ENCODE data around the gene CADPS2.

Gene CADPS2

DNA sequence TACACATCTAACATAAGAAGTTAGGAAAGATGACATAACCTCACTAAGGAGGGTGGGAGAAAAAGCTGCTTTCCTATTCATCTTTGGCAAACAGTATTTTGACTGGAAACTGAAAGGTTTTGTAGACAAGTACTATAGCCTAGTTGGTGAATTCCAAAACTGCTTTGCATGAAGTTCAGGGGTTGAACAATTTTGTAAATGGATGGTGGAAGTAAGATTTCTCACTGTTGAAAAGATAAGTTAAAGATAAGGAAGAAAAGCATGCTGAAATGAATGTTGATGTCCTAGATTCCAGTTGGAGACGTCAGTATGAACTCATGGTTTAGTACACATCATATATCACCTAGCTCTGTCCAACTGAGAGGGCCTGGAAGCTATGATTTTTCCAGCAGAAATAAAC, 422.6 kb downstream of the CADPS2 start:
- no CpG with 5 or more reads among the region's 1 CpG for WGBS
- H2BK5ac ChIP-seq (ENCODE audit: low read depth, low read length, poor library complexity, severe bottlenecking), result no peak overlapping the region

DNA sequence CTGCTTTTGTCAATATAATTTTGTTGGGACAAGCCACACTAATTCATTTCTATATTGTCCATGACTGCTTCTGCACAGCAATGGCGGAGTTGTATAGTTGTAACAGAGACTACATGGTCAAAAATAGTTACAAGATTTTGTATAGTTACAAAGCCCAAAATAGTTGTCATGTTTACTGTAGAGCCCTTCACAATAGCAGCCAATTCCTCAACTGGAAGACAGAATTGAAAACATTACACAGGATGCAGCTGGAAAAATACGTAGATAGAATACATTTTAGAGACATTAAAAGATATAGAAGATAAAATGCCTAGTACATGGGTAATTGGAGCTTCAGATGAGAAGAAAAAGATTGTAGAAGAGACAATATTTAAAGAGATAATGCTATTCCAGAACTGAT, 425.3 kb downstream of the CADPS2 start:
- no peak overlapping the region for H3K4me2 ChIP-seq (ENCODE audit: low read length, poor library complexity, severe bottlenecking)
- H3K4ac ChIP-seq (ENCODE audit: low read depth in 1 of 2, low read length in 2 of 2), result no peak overlapping the region
- H2BK15ac ChIP-seq (ENCODE audit: low read depth, poor library complexity, severe bottlenecking), result no peak overlapping the region
- H3K4me1 ChIP-seq (ENCODE audit: control insufficient read depth, insufficient read depth, low read depth, low read length), result no peaks in the 10 kb centered on the region
- no peak overlapping the region for H3K18ac ChIP-seq (ENCODE audit: low read depth in 1 of 2, low read length in 2 of 2)
- H3K36me3 ChIP-seq (ENCODE audit: control insufficient read depth in 1 of 2, insufficient read depth in 2 of 2, low read depth in 1 of 2, low read length in 2 of 2), result no peaks in the 10 kb centered on the region
- no peak overlapping the region for H2BK120ac ChIP-seq (ENCODE audit: low read depth, low read length)
- H3K9me3 ChIP-seq (ENCODE audit: control insufficient read depth, low read length), result no peaks in the 10 kb centered on the region
- no peak for DNase-seq
- no peak overlapping the region for H4K91ac ChIP-seq (ENCODE audit: low read length)
- H3K27ac ChIP-seq (ENCODE audit: low read length, poor library complexity, severe bottlenecking), result no peak overlapping the region
- H2AFZ ChIP-seq (ENCODE audit: low read depth, low read length), result no peak overlapping the region
- no peak overlapping the region for H3K23ac ChIP-seq (ENCODE audit: low read length in 2 of 2)
- no peaks in the 10 kb centered on the region for H3K79me1 ChIP-seq (replicated peaks; ENCODE audit: low read length, poor library complexity, severe bottlenecking)
- H3K9ac ChIP-seq (ENCODE audit: low read length), result no peak overlapping the region
- no peak overlapping the region for H3K4me3 ChIP-seq (ENCODE audit: insufficient read depth in 1 of 2, low read depth in 1 of 2, low read length in 2 of 2)
- H3K14ac ChIP-seq (ENCODE audit: low read length in 2 of 2), result no peak overlapping the region
- H2AK5ac ChIP-seq (ENCODE audit: low read length, severe bottlenecking), result no peak overlapping the region
- no CpG with 5 or more reads among the region's 2 CpGs for WGBS
- H2BK12ac ChIP-seq (ENCODE audit: low read length in 2 of 2), result no peak overlapping the region
- no peak overlapping the region for H4K8ac ChIP-seq (ENCODE audit: low read length)
- H3K27me3 ChIP-seq (ENCODE audit: control insufficient read depth in 1 of 2, insufficient read depth in 1 of 2, low read length in 2 of 2), result no peaks in the 10 kb centered on the region
- no peak overlapping the region for H2BK5ac ChIP-seq (ENCODE audit: low read depth, low read length, poor library complexity, severe bottlenecking)

More for the DNA sequence above, 422.6 kb downstream of the CADPS2 start:
- no peak overlapping the region for H3K14ac ChIP-seq (ENCODE audit: low read length in 2 of 2)
- no peak overlapping the region for H2BK15ac ChIP-seq (ENCODE audit: low read depth, poor library complexity, severe bottlenecking)
- no peak overlapping the region for H3K27ac ChIP-seq (ENCODE audit: low read length, poor library complexity, severe bottlenecking)
- H2BK120ac ChIP-seq (ENCODE audit: low read depth, low read length), result no peak overlapping the region
- no peak overlapping the region for H2AK5ac ChIP-seq (ENCODE audit: low read length, severe bottlenecking)
- H3K4me3 ChIP-seq (ENCODE audit: insufficient read depth in 1 of 2, low read depth in 1 of 2, low read length in 2 of 2), result no peak overlapping the region
- no peak overlapping the region for H3K18ac ChIP-seq (ENCODE audit: low read depth in 1 of 2, low read length in 2 of 2)
- no peaks in the 10 kb centered on the region for H3K79me1 ChIP-seq (replicated peaks; ENCODE audit: low read length, poor library complexity, severe bottlenecking)
- H3K9ac ChIP-seq (ENCODE audit: low read length), result no peak overlapping the region
- DNase-seq, result no peak
- H2AFZ ChIP-seq (ENCODE audit: low read depth, low read length), result no peak overlapping the region
- H2BK12ac ChIP-seq (ENCODE audit: low read length in 2 of 2), result no peak overlapping the region
- H4K91ac ChIP-seq (ENCODE audit: low read length), result no peak overlapping the region
- no peak overlapping the region for H4K8ac ChIP-seq (ENCODE audit: low read length)
- no peak overlapping the region for H3K4me2 ChIP-seq (ENCODE audit: low read length, poor library complexity, severe bottlenecking)
- no peak overlapping the region for H3K4ac ChIP-seq (ENCODE audit: low read depth in 1 of 2, low read length in 2 of 2)
- H3K23ac ChIP-seq (ENCODE audit: low read length in 2 of 2), result no peak overlapping the region
- H3K27me3 ChIP-seq (ENCODE audit: control insufficient read depth in 1 of 2, insufficient read depth in 1 of 2, low read length in 2 of 2), result no peaks in the 10 kb centered on the region
- H3K9me3 ChIP-seq (ENCODE audit: control insufficient read depth, low read length), result no peaks in the 10 kb centered on the region
- no peaks in the 10 kb centered on the region for H3K36me3 ChIP-seq (ENCODE audit: control insufficient read depth in 1 of 2, insufficient read depth in 2 of 2, low read depth in 1 of 2, low read length in 2 of 2)
- no peaks in the 10 kb centered on the region for H3K4me1 ChIP-seq (ENCODE audit: control insufficient read depth, insufficient read depth, low read depth, low read length)

DNA sequence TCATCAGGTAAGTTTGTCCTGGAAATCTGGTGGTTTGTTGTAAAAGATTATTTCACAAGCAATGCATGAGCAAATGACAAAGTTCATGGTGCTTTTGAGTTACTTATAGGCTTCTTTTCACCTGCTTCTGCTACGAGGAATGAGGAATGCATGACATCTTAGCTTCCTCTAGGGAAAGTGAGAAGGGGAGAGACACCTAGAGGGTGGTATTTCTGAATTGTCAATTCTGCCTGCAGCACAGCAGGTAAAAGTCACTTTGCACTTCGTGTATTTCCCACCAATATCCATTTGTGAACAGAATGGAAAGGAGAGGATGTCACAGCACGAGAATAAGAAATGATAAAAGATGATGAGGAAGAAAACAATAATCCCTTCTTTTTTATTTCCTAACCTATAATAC, 428.3 kb downstream of the CADPS2 start:
- H3K14ac ChIP-seq (ENCODE audit: low read length in 2 of 2), result no peak overlapping the region
- DNase-seq, result no peak
- H3K9ac ChIP-seq (ENCODE audit: low read length), result no peak overlapping the region

DNA sequence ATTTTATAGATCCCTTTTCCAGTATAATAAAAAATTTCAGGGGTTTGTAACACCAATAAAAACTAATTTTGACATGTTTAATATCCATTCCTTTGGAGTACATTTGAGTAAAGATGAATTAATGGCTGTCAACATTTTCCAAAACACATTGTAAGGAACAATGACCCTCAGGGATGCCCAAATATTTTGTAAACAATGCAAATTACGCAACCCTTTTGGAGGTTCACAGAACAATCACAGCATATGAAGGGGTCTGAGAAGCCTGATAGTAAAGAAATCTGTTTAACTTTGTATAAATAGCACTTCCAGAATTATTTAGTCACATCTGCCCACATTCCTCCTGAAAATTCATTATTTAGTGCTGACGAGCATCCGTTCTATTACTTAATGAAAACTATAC, 428.9 kb downstream of the CADPS2 start:
- Histone ChIP-seq H3K36me3 (ENCODE audit: control insufficient read depth in 1 of 2, insufficient read depth in 2 of 2, low read depth in 1 of 2, low read length in 2 of 2) (no peaks in the 10 kb centered on the region), H3K4me1 (ENCODE audit: control insufficient read depth, insufficient read depth, low read depth, low read length) (no peaks in the 10 kb centered on the region), H2BK15ac (ENCODE audit: low read depth, poor library complexity, severe bottlenecking) (no peak overlapping the region), H3K18ac (ENCODE audit: low read depth in 1 of 2, low read length in 2 of 2) (no peak overlapping the region), H3K9ac (ENCODE audit: low read length) (no peak overlapping the region), H3K27ac (ENCODE audit: low read length, poor library complexity, severe bottlenecking) (no peak overlapping the region), H3K23ac (ENCODE audit: low read length in 2 of 2) (no peak overlapping the region), H3K9me3 (ENCODE audit: control insufficient read depth, low read length) (no peaks in the 10 kb centered on the region), H3K4me2 (ENCODE audit: low read length, poor library complexity, severe bottlenecking) (no peak overlapping the region), H3K14ac (ENCODE audit: low read length in 2 of 2) (no peak overlapping the region), H3K4me3 (ENCODE audit: insufficient read depth in 1 of 2, low read depth in 1 of 2, low read length in 2 of 2) (no peak overlapping the region), H2AK5ac (ENCODE audit: low read length, severe bottlenecking) (no peak overlapping the region), H3K4ac (ENCODE audit: low read depth in 1 of 2, low read length in 2 of 2) (no peak overlapping the region), H4K91ac (ENCODE audit: low read length) (no peak overlapping the region), H2AFZ (ENCODE audit: low read depth, low read length) (no peak overlapping the region), H4K8ac (ENCODE audit: low read length) (no peak overlapping the region), H2BK5ac (ENCODE audit: low read depth, low read length, poor library complexity, severe bottlenecking) (no peak overlapping the region), H2BK12ac (ENCODE audit: low read length in 2 of 2) (no peak overlapping the region), H3K79me1 (replicated peaks; ENCODE audit: low read length, poor library complexity, severe bottlenecking) (no peaks in the 10 kb centered on the region), H3K27me3 (ENCODE audit: control insufficient read depth in 1 of 2, insufficient read depth in 1 of 2, low read length in 2 of 2) (no peaks in the 10 kb centered on the region), H2BK120ac (ENCODE audit: low read depth, low read length) (no peak overlapping the region)
- DNase-seq, result no peak
- 100% methylated on average over 2 of the region's 3 CpGs for WGBS

More for the DNA sequence above, 428.3 kb downstream of the CADPS2 start:
- H3K27ac ChIP-seq (ENCODE audit: low read length, poor library complexity, severe bottlenecking), result no peak overlapping the region
- no peaks in the 10 kb centered on the region for H3K36me3 ChIP-seq (ENCODE audit: control insufficient read depth in 1 of 2, insufficient read depth in 2 of 2, low read depth in 1 of 2, low read length in 2 of 2)
- H2AK5ac ChIP-seq (ENCODE audit: low read length, severe bottlenecking), result no peak overlapping the region
- H2BK15ac ChIP-seq (ENCODE audit: low read depth, poor library complexity, severe bottlenecking), result no peak overlapping the region
- no peak overlapping the region for H2AFZ ChIP-seq (ENCODE audit: low read depth, low read length)
- no peak overlapping the region for H3K4me3 ChIP-seq (ENCODE audit: insufficient read depth in 1 of 2, low read depth in 1 of 2, low read length in 2 of 2)
- H4K8ac ChIP-seq (ENCODE audit: low read length), result no peak overlapping the region
- no peak overlapping the region for H4K91ac ChIP-seq (ENCODE audit: low read length)
- H2BK120ac ChIP-seq (ENCODE audit: low read depth, low read length), result no peak overlapping the region
- H3K79me1 ChIP-seq (replicated peaks; ENCODE audit: low read length, poor library complexity, severe bottlenecking), result no peaks in the 10 kb centered on the region
- no peaks in the 10 kb centered on the region for H3K9me3 ChIP-seq (ENCODE audit: control insufficient read depth, low read length)
- no peak overlapping the region for H2BK12ac ChIP-seq (ENCODE audit: low read length in 2 of 2)
- no peak overlapping the region for H3K4me2 ChIP-seq (ENCODE audit: low read length, poor library complexity, severe bottlenecking)
- no peak overlapping the region for H3K23ac ChIP-seq (ENCODE audit: low read length in 2 of 2)
- 44% methylated on average over 1 of the region's 3 CpGs for WGBS
- H2BK5ac ChIP-seq (ENCODE audit: low read depth, low read length, poor library complexity, severe bottlenecking), result no peak overlapping the region
- no peaks in the 10 kb centered on the region for H3K4me1 ChIP-seq (ENCODE audit: control insufficient read depth, insufficient read depth, low read depth, low read length)
- no peak overlapping the region for H3K18ac ChIP-seq (ENCODE audit: low read depth in 1 of 2, low read length in 2 of 2)
- H3K27me3 ChIP-seq (ENCODE audit: control insufficient read depth in 1 of 2, insufficient read depth in 1 of 2, low read length in 2 of 2), result no peaks in the 10 kb centered on the region
- H3K4ac ChIP-seq (ENCODE audit: low read depth in 1 of 2, low read length in 2 of 2), result no peak overlapping the region

Measured in mesenchymal stem cell (in vitro differentiated cells and primary cell).